K562 (cell line): ENCODE results near the gene ZNF692. TPM values are rescaled to one million over a fixed set of nuclear protein-coding genes. Genes with fewer than 3 reads are reported as not detected.

ENCODE experiments used
- BCOR ChIP-seq: fragments of 450-650 bp; IDR thresholded peaks from 2 replicates; pipeline ENCODE4 v1.6.1; 2016
- BHLHE40 ChIP-seq: IDR thresholded peaks from 2 replicates; pipeline ENCODE4 v1.6.1; 2011; ENCODE audit warnings: low read length, improper control_type of control experiment
- CREBBP ChIP-seq: IDR thresholded peaks from one replicate; pipeline ENCODE4 v1.6.1; 2012; ENCODE audit warnings: low read depth, mild to moderate bottlenecking, control low read depth, inconsistent platforms, low read length
- EGR1 ChIP-seq: fragments of 450-650 bp; conservative IDR thresholded peaks from 2 replicates; pipeline ENCODE4 v1.6.1; 2017; ENCODE audit warnings: mild to moderate bottlenecking
- GATAD2B ChIP-seq: fragments of 450-650 bp; IDR thresholded peaks from 2 replicates; pipeline ENCODE4 v1.6.1; 2017; ENCODE audit warnings: mild to moderate bottlenecking, borderline replicate concordance
- HEY1 ChIP-seq: fragments of 250-450 bp; sonication (Bioruptor Pico); IDR thresholded peaks from 2 replicates; pipeline ENCODE4 v1.5.0; 2020; ENCODE audit warnings: mild to moderate bottlenecking, moderate library complexity, borderline replicate concordance
- KDM2B ChIP-seq: fragments of 250-450 bp; sonication (Bioruptor Pico); IDR thresholded peaks from 2 replicates; pipeline ENCODE4 v1.8.0; 2021; ENCODE audit warnings: mild to moderate bottlenecking, moderate library complexity
- MYC ChIP-seq, 2 experiments: fragments of 250-450 bp in 1 of 2; sonication (Bioruptor Pico) in 1 of 2; IDR thresholded peaks; 2 replicates each; pipeline versions ENCODE4 v1.5.1 to v1.6.1; 2012 to 2021; ENCODE audit warnings: low read depth in 2 of 2, borderline replicate concordance in 1 of 2, improper control_type of control experiment in 1 of 2, low read length in 1 of 2, mild to moderate bottlenecking in 1 of 2, moderate library complexity in 1 of 2
- PML ChIP-seq: IDR thresholded peaks from 2 replicates; pipeline ENCODE4 v1.6.1; 2012; ENCODE audit warnings: low read length, inconsistent platforms
- PTBP1 ChIP-seq: fragments of 200-400 bp; formaldehyde crosslinking; IDR thresholded peaks from 2 replicates; pipeline ENCODE4 v1.6.1; 2017; ENCODE audit warnings: low read depth, low read length
- PTRF ChIP-seq: fragments of 450-650 bp; IDR thresholded peaks from 2 replicates; pipeline ENCODE4 v1.6.1; 2016; ENCODE audit warnings: mild to moderate bottlenecking, missing genetic modification characterization, missing compliant biosample characterization
- RHOXF2B ChIP-seq: fragments of 250-450 bp; sonication (Bioruptor Pico); conservative IDR thresholded peaks from 2 replicates; pipeline ENCODE4 v1.5.1; 2021
- SPI1 ChIP-seq: IDR thresholded peaks from 2 replicates; pipeline ENCODE4 v1.6.1; 2011; ENCODE audit warnings: low read depth, low read length, control low read depth, borderline replicate concordance
- TCFL5 ChIP-seq: fragments of 250-450 bp; sonication (Bioruptor Pico); conservative IDR thresholded peaks from 2 replicates; pipeline ENCODE4 v1.6.1; 2021; ENCODE audit warnings: mild to moderate bottlenecking, moderate library complexity, matching md5 sums
- TEAD1 ChIP-seq, 2 experiments: fragments of 450-650 bp in 1 of 2; sonication (generic) in 1 of 2; formaldehyde crosslinking; IDR thresholded peaks; 2 replicates each; pipeline versions ENCODE4 v1.4.0 to v1.8.0; 2020 to 2022; ENCODE audit warnings: mild to moderate bottlenecking in 2 of 2, missing genetic modification reagents in 1 of 2
- ZFP30 ChIP-seq: fragments of 250-450 bp; sonication (Bioruptor Pico); IDR thresholded peaks from 2 replicates; pipeline ENCODE4 v1.8.0; 2022; ENCODE audit warnings: moderate library complexity, mild to moderate bottlenecking, inconsistent platforms, borderline replicate concordance
- ZNF436 ChIP-seq: fragments of 250-450, 450-650 bp; sonication (Bioruptor Pico); formaldehyde crosslinking; IDR thresholded peaks from 2 replicates; pipeline ENCODE4 v1.7.0; 2020; ENCODE audit warnings: mild to moderate bottlenecking
- polyA plus RNA-seq, 8 experiments: library from polyadenylated mRNA; depleted of rRNA in 4 of 8; stranded (reverse) in 5 of 8; unstranded in 3 of 8; fragments of >200 nt; fragmentation: Nextera tagmentation in 2 of 8; fragmentation: Illumina TruSeq in 1 of 8; extraction: Ambion mirVana in 2 of 8; extraction: Trizol in 1 of 8; gene quantifications; 2 replicates each; pipeline versions ENCODE4 v1.2.1 to v1.2.3, GENCODE V29; 2011 to 2014; ENCODE audit warnings: inconsistent platforms in 1 of 8, missing spikeins in 1 of 8
- total RNA-seq, 7 experiments: library from RNA; depleted of rRNA in 6 of 7; stranded (reverse); fragments of >200 nt in 6 of 7; fragmentation: Illumina TruSeq in 2 of 7; extraction: Trizol in 2 of 7; gene quantifications; 2 replicates each; pipeline versions ENCODE4 v1.2.1 to v1.2.3, GENCODE V29; 2011 to 2021; ENCODE audit warnings: low replicate concordance in 1 of 7
- TF ChIP-seq, protein P1 (sequence below), 2 experiments: IDR thresholded peaks in 1 of 2; conservative IDR thresholded peaks in 1 of 2; 2 replicates each; pipeline ENCODE4 v1.6.1; 2016; ENCODE audit warnings: low read depth in 2 of 2, mild to moderate bottlenecking in 1 of 2, missing compliant biosample characterization in 1 of 2, missing genetic modification characterization in 1 of 2, moderate library complexity in 1 of 2
- TF ChIP-seq, protein P2 (sequence below): sonication (generic); formaldehyde crosslinking; IDR thresholded peaks from 2 replicates; pipeline ENCODE4 v1.8.0; 2022; ENCODE audit warnings: missing genetic modification reagents, mild to moderate bottlenecking, borderline replicate concordance

Gene ZNF692
- total and polyA plus RNA-seq, 9 of the 15 experiments (the other 6 are each of a cell fraction or from before 2014, with no cell fraction given): 8.4 to 143 (median 55.9) TPM

DNA sequence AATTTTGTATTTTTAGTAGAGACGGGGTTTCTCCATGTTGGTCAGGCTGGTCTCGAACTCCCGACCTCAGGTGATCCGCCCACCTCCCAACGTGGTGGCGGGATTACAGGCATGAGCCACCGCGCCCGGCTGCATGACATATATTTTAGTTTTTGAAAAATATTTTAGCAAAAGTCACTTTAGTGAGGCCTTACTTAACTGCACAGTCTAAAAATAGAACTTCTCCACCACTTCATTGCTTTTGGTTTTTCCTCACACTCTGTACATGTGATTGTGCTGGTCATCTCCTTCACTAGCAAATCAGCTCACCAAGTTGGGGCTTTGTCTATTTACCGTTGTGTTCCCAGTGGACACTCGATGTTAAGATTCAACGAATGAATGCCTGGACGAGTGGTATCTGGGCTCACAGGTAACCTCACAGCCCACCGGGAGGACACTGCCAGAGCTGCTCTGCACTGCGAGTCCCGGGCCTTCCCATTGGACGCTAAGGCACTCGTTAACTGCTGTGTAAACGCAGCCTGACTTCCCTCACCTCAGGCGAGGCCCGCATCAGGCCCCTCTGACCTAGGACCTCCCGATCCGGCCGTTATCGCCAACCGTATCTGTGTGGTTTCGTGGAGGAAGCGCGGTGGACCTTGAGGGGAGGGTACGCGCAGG is 14.0 kb upstream of the ZNF692 start (continued):
- TF ChIP-seq, protein P1, sequence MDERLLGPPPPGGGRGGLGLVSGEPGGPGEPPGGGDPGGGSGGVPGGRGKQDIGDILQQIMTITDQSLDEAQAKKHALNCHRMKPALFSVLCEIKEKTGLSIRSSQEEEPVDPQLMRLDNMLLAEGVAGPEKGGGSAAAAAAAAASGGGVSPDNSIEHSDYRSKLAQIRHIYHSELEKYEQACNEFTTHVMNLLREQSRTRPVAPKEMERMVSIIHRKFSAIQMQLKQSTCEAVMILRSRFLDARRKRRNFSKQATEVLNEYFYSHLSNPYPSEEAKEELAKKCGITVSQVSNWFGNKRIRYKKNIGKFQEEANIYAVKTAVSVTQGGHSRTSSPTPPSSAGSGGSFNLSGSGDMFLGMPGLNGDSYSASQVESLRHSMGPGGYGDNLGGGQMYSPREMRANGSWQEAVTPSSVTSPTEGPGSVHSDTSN (CRISPR knock-in tag; IDR thresholded peaks at IDR 0.05; ENCODE audit: low read depth): no peak
- TF ChIP-seq, protein P1 (tag; conservative IDR thresholded peaks at IDR 0.05; ENCODE audit: low read depth): no peak
- TF ChIP-seq RHOXF2B (CRISPR knock-in tag) (no peak), BCOR (peak; percentile 52; the same call in 1 of the 2 replicates), HEY1 (no peak; the same call in 1 of the 2 replicates), ZNF436 (CRISPR knock-in tag) (no peak), CREBBP (no peak), BHLHE40 (no peak), PML (peak; percentile 43; the same call in 1 of the 2 replicates), KDM2B (no peak), PTBP1 (no peak), MYC (IDR thresholded peaks at IDR 0.05; ENCODE audit: low read depth, low read length) (peak; percentile 13; the same call in 1 of the 2 replicates), MYC (CRISPR knock-in tag; IDR thresholded peaks at IDR 0.05; ENCODE audit: borderline replicate concordance, low read depth) (no peak), ZFP30 (CRISPR knock-in tag) (no peak), GATAD2B (no peak), PTRF (tag) (no peak), SPI1 (0 out of 2 replicates have a peak, but pooled peaks have one; percentile 25), EGR1 (peak; percentile 93), TCFL5 (CRISPR knock-in tag) (0 out of 2 replicates have a peak, but pooled peaks have one; percentile 42), TEAD1 (CRISPR knock-in tag; IDR thresholded peaks at IDR 0.05) (peak; percentile 11 to 71; a peak in 3 of 4 replicates)
- TF ChIP-seq, protein P2, sequence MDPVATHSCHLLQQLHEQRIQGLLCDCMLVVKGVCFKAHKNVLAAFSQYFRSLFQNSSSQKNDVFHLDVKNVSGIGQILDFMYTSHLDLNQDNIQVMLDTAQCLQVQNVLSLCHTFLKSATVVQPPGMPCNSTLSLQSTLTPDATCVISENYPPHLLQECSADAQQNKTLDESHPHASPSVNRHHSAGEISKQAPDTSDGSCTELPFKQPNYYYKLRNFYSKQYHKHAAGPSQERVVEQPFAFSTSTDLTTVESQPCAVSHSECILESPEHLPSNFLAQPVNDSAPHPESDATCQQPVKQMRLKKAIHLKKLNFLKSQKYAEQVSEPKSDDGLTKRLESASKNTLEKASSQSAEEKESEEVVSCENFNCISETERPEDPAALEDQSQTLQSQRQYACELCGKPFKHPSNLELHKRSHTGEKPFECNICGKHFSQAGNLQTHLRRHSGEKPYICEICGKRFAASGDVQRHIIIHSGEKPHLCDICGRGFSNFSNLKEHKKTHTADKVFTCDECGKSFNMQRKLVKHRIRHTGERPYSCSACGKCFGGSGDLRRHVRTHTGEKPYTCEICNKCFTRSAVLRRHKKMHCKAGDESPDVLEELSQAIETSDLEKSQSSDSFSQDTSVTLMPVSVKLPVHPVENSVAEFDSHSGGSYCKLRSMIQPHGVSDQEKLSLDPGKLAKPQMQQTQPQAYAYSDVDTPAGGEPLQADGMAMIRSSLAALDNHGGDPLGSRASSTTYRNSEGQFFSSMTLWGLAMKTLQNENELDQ: no peak
